GM19035 (cell line): ENCODE measurements around the gene D2HGDH.
"Not testable (repeated sequence)": the region's sequence is repeated elsewhere in the genome, so short reads cannot be mapped to it uniquely, and the experiment has no call there.

Source experiments
- ATAC-seq: cut with Tn5 transposase; IDR thresholded peaks from one replicate; pipeline ENCODE4 v1.9.1; 2021; ENCODE audit not compliant: unreplicated experiment

D2HGDH gene

DNA sequence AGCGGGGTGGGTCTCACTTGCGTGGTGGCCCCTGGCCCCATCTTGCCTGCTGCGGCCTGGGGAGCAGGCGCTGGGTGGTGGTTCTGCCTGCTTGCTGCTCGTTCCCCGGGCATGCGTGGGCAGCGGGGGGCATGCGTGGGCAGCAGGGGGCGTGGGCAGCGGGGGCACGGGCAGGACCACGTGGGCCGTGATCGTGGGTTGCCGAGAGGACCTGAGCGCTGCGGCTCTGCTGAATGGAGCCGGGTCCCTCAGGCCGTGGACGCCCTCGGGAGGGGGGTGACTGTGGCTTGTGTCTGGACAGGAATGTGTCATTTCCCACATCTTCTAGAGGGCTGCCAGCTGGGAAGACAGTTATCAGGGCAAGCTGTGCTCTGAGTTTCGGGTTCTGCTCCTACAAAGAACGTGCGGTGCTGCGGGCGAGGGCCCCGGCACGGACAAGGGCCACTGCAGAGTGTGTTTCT lies 33.9 kb downstream of the D2HGDH start:
- no peak for ATAC-seq

- ATAC-seq = no peak
Observed at GRCh38 chr2:241768850-241769249, 34.4 kb downstream of the D2HGDH start.

GRCh38 chr2:241769819-241770184 lies 35.4 kb downstream of the D2HGDH start:
- ATAC-seq = no peak

GRCh38 chr2:241770185-241770935 lies 35.9 kb downstream of the D2HGDH start:
- no peak for ATAC-seq

DNA sequence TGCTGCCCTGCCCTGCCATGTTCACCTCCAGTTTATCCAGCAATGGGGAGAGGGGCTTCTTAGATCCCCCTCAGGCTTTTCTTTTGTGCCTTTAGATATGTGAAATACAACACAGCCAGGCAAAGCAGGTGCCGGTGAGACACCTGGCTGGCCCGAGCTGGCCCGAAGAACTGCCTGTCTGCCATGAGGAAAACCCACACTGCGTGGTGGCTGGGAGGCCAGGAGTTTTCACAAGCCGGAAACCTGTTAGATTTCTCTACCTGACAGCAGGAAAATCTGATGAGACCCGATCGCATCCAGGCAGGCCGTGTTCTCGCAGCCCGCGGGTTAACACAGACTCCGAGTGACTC lies 36.5 kb downstream of the D2HGDH start:
- no peak for ATAC-seq

DNA sequence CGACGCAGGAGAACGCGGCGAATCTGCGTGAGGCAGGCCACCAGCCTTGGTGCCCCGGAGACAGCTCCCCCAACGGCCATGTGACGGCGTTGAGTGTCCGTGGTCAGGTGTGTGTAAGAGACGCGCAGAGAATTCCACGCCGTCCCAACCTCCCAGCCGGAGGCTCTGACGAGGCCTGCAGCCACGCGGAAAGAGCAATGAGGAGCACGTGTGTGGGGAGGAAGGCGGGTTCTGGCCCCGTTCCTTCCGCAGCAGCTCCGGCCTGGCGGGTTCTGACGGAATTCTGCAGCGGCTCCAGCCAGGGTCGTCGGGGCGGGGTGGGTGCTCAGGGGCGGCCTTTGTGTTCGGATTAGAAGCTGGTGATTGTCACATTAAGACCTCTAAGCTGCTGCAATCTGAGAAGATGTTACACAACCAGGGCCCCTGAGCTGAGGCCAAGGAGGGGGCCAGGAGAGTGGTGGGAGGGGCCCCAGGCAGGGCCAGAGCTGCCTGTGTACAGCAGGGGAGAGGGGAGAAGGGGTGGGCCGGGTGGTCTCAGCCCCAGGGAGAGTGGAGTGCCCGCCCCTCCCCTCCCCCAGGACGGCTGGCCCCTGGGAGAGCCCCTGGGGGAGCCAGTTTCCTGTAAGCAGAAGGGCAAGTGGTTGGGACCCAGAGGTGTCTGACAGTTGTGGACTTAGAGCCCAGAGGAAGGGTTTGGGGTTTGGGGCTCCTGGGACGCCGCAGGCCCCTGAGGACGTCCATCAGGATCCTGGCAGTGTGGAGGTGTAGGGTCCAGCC lies 37.0 kb downstream of the D2HGDH start:
- no peak for ATAC-seq

DNA sequence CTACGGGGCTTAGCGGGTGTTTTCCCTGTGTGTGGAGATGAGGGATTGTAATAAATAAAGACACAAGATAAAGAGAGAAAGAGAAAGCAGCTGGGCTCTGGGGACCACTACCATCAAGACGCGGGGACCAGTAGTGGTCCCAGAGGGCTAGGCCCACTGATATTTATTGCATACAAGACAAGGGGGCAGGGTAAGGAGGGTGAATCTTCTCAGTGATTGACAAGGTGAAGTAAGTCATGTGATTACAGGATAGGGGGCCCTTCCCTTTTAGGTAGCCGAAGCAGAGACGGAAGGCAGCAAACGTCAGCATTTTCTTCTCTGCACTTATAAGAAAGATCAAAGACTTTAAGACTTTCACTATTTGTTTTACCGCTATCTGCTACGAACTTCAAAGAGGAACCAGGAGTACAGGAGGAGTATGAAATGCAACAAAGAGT lies 37.7 kb downstream of the D2HGDH start:
- ATAC-seq = no peak

- no peak for ATAC-seq
Observed at GRCh38 chr2:241773511-241774418, 39.3 kb downstream of the D2HGDH start.

DNA sequence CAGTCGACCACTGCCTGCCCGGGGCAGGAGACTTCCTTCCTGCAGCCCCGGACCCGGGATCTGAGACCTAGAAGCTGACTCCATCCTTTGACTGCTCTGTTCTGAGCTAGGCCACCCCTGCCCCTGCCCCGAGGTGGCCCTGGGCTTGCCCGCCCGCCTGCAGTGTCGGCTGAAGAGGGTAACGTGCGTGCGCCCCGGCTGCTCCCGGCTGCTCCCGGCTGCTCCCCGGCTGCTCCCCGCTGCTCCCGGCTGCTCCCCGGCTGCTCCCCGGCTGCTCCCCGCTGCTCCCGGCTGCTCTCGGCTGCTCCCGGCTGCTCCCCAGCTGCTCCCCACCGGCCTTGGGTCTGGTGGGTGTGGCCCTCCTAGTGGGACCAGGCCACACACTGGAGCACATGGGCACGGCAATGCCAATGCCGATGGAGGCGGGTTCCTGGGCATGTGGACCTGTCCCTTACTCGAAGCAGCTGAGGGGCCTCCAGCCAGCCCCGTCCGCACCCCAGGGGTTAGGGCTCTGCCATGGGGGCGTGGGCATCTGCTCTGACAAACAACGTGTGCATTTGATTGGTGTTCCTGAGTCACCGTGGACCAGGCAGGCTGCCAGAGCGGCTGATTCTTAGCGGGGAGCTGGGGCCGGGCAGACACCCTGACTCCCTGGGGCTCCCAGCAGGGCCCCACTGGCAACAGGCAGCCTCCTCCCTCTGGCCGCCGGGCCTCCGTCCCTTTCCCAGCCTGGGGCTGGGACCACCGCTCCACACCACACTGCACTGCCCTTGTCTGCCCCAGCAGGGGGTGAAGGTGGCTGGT lies 40.2 kb downstream of the D2HGDH start:
- no peak for ATAC-seq

DNA sequence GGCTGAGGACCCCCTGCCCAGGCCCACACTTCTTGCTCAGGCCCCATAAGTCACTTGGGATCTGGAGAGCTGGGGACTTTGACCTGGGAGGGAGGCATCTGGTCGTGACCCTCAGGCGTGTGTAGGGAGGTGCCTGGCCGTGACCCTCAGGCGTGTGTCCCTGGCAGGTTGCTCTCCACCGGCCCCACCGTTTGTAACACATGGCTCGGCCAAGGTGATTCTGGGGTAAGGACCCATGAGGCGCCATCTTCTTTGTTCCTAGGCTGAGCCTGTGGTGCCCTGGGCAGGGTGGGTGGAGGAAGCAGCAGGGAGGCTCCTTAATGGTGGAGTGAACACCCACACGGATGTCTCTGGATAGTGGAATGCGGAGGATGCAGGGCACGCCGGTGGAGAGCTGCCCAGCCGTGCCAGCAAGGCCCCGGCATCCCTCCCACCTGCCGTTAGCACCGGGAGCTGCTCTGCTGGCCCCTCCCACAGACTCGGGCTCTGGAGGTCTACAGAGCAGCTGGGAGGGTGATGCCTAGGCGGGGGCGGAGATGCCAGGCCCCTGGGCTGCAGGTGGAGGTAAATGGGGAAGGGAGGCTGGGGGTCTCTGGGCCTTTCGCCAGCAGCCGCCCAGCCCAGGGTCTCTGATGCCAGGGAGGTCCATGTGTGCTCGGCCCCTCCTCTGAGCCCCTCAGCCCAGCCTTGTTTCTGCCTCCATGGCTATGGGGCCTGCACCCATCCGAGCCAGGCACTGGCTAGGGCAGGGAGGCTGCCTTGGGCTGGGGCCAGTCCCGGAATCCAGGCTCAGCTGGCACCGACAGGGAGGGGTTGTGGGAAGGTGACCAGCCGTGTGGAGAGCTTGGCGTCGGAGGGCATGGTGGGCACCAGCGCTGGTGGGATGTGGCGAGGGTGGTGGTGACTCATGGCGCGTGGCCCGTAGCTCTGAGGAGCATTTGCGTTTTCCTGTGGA lies 41.1 kb downstream of the D2HGDH start:
- no peak for ATAC-seq

DNA sequence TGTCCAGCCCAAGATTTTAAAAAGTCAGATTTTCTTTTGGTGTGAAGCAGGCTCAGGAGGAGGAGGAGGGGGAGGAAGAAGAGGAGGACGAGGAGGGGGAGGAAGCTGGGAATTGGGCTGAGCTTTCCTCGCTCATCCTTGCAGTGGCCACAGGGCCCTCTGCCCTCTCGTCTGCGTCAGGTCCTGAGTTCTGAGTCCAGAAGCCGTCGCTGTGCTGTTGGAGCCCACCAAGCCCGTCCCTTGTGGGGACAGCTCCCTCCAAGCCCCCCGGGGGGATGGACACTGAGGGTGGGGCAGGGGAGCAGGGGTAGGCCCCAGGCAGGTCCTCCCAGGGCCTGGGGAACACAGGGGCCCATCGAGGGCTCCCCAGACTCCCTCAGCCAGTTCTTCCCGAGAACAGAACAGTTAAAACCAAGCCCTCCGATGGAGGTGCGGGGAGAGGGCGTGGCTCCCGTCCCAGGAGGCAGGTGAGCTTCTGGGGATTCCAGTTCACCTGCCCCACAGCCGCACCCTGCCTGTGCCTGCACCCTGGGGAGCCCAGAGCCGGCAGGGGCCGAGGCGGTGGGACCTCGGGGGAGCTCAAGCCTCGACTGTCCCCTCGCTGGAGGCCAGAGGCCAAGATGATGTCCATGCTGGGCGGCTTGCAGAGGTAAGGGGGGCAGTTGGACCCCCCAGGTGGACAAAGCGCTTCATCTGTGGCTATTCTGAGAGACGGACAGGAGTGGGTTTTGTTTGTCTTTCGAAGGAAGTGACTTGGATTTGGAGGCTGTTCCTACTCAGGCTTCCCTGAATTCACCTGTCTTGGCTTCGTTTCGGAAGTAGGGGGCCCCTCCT lies 42.1 kb downstream of the D2HGDH start, which contains the start of gene GAL3ST2:
Gene GAL3ST2 (plus strand): TSS at position 487 of the 834 bp plus-strand sequence. CDS start 134 bp downstream, at position 621.
- no peak for ATAC-seq

- ATAC-seq = no peak
Observed at GRCh38 chr2:241777170-241777685, 42.8 kb downstream of the D2HGDH start.

GRCh38 chr2:241777686-241778627 lies 43.5 kb downstream of the D2HGDH start:
- ATAC-seq = no peak

DNA sequence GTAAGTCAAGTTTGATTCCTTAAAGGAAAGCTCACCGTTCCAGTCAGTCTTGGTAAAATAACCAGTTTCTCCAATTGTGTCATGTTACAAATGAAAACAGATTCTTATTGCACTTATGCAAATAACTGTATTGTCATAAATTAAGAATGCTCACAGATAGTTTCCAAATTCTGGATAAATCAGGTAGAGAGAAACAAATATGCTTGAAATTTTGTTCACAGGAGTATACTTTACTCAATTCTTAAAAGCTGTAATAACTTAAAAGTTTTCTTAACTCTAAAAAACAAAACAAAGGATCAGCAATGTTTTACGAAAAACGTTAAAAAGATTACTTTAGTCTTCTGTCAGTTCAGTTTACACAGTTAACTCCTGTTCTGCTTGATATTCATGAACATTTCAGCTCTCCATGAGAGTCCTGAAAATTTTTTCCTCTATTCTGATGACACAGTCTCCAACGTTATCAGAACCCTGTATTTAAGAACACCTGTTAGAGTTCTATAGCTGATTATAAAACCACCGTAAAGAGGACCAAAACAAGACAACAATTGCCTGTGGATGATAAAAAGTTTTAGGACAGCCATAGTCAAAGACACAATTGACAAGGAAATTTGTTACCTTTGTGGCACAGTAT lies 46.6 kb downstream of the D2HGDH start:
- no peak for ATAC-seq

DNA sequence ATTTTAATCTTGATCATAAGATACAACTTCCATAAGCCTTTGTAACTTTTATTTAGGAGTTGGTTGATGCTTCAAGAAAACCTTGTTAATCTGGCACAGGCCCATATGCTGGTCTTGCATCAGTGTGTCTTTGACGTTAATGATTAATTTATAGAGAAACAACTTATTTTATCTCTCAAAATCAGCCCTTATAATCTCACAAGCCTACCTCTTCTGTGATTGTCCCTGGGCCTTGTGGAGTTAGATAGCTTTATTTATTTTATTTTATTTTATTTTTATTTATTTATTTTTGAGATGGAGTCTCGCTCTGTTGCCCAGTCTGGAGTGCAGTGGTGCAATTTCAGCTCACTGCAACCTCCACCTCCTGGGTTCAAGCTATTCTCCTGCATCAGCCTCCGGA lies 47.6 kb downstream of the D2HGDH start:
- not testable (repeated sequence) for ATAC-seq

- no peak for ATAC-seq
Observed at GRCh38 chr2:241788135-241788534, 53.7 kb downstream of the D2HGDH start.

DNA sequence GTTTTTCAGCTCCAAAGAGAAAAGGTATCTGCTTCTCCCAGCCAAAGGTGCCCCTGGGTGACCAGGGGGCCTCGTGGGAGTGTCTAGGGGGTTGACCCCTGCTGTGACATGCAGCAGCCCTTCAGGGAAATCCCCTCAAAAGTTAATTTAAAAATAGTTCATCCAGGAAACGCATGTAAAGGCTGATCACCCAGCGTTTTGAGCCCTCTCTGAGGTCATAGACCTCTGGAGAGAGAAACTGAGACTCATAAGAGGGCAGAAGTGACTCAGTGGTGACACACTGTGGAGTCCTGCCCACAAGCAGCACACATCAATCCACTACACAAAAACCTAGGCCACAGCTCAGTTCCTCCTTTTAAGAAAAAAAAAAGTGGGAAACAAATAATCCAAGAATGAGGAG lies 54.1 kb downstream of the D2HGDH start:
- no peak for ATAC-seq
